Heart left ventricle (tissue), 16 donors: ENCODE results near the gene PDGFRA. TPM values are rescaled to one million over a fixed set of nuclear protein-coding genes. Genes with fewer than 3 reads are reported as not detected.

Experiments
- ATAC-seq, 4 donors: fragments of 200-7000 bp; cut with Tn5 transposase; one replicate each; pipeline ENCODE4 v1.9.1; 2020 to 2022; ENCODE audit warnings: moderate library complexity in 4 of 4, mild to moderate bottlenecking in 3 of 4, moderate number of reproducible peaks in 1 of 4
- DNase-seq, 5 donors: peaks; one replicate each; pipeline ENCODE4 v3.0.0-alpha.2; 2020
- H3K27ac ChIP-seq, 12 donors: fragments of 200-600 bp; sonication (generic) in 4 of 12; one replicate each; pipeline versions ENCODE4 v1.5.0 to v1.8.0; 2016 to 2022; ENCODE audit warnings: mild to moderate bottlenecking in 2 of 12
- H3K27me3 ChIP-seq, 9 donors: fragments of 200-600 bp; sonication (generic) in 2 of 9; one replicate each; pipeline versions ENCODE4 v1.5.1 to v1.8.0; 2016 to 2022; ENCODE audit warnings: mild to moderate bottlenecking in 3 of 9
- H3K36me3 ChIP-seq, 9 donors: fragments of 200-600 bp; sonication (generic) in 2 of 9; one replicate each; pipeline versions ENCODE4 v1.5.0 to v1.8.0; 2018 to 2022; ENCODE audit warnings: mild to moderate bottlenecking in 2 of 9
- H3K4me1 ChIP-seq, 12 donors: fragments of 200-600 bp; sonication (generic) in 4 of 12; one replicate each; pipeline versions ENCODE4 v1.5.0 to v1.8.0; 2016 to 2022; ENCODE audit warnings: mild to moderate bottlenecking in 3 of 12
- H3K4me3 ChIP-seq, 12 donors: fragments of 200-600 bp; sonication (generic) in 4 of 12; one replicate each; pipeline versions ENCODE4 v1.5.0 to v1.8.0; 2017 to 2022; ENCODE audit warnings: mild to moderate bottlenecking in 9 of 12, moderate library complexity in 4 of 12
- H3K9me3 ChIP-seq, 12 donors: fragments of 200-600 bp; sonication (generic) in 4 of 12; one replicate each; pipeline versions ENCODE4 v1.5.0 to v1.8.0; 2016 to 2022; ENCODE audit warnings: mild to moderate bottlenecking in 1 of 12
- CTCF ChIP-seq, 12 donors: fragments of 200-600 bp; sonication (generic) in 4 of 12; IDR thresholded peaks; one replicate each; pipeline versions ENCODE4 v1.5.0 to v1.8.0; 2018 to 2022; ENCODE audit warnings: antibody characterized with exemption in 12 of 12, mild to moderate bottlenecking in 5 of 12
- POLR2A ChIP-seq, 2 donors: fragments of 450-650 bp; IDR thresholded peaks; one replicate each; pipeline ENCODE4 v1.6.1; 2017; ENCODE audit warnings: antibody characterized with exemption in 2 of 2, mild to moderate bottlenecking in 2 of 2, moderate library complexity in 2 of 2
- WGBS, 4 donors: extraction: QIAGEN DNeasy Blood & Tissue Kit in 2 of 4; methylation state at CpG; one replicate each; pipeline versions ENCODE4 v1.1.5 to v1.1.7; 2013 to 2018; 5-methylcytosine and 5-hydroxymethylcytosine counted together
- intact Hi-C, 10 donors: fragments of 100-400 bp; cut with DNase I; formaldehyde crosslinking; loops; one replicate each; pipeline versions ENCODE4 v1.11.1 to v1.14.2; 2022
- polyA plus RNA-seq, 2 donors: library from polyadenylated mRNA; stranded (reverse); fragments of 200-250 nt; gene quantifications; one replicate each; pipeline ENCODE4 v1.2.3, GENCODE V29; 2013
- total RNA-seq, 9 donors: library from RNA; depleted of rRNA in 2 of 9; stranded (reverse); fragments of >200 nt in 2 of 9; fragmentation: NEBNext Ultra II Directional in 3 of 9; extraction: Animal tissue kit (Norgen Biotek cat#: 25700) in 3 of 9; gene quantifications; one replicate each; pipeline versions ENCODE4 v1.1.0 to v1.2.4, GENCODE V29; 2016 to 2023
- donor health status: ischemic (EF 13 %, LVEDD 7.1; RV severe dilation, severe dysfunction).
- donor health status: healthy with polysubstance abuse.
- donor health status: DM: no; HTN: yes; CAD: no.
- donor health status: DM: no; HTN: no; CAD: no.
- donor health status: ischemic (EF 25% LVEDD 6.9; RV normal size, moderate dysfunction).
- donor health status: ischemic (EF 25% LVEDD 5.7; RV mildly dilated, moderate dysfunction).
- donor health status: healthy.
- donor health status: DM: yes; HTN: yes; CAD: no.
- donor health status: ischemic (EF 35%, LVEDD 5.7; RV mildly dilated, moderate dysfunction).
- donor health status: nonischemic (EF 11% LVEDD 7.7; RV severe dilation, severe dysfunction).
- donor health status: DM: yes; HTN: yes; CAD: no.
- donor health status: PGD.
- donor health status: ischemic (EF 29% LVEDD 5.4; RV normal size, mild dysfunction).
- donor health status: nonischemic (EF 23%, LVEDD 6.1; RV moderate dilation, normal function).

The PDGFRA gene
- total and polyA plus RNA-seq, 11 donors: 4.3 to 58.1 (median 18.9) TPM

GRCh38 chr4:54276641-54277430, 47.7 kb downstream of the PDGFRA start:
- TF ChIP-seq CTCF (IDR thresholded peaks at IDR 0.05) (no peak), POLR2A (IDR thresholded peaks at IDR 0.05) (no peak)
- Histone ChIP-seq H3K9me3 (no peaks in the 10 kb centered on the region), H3K27me3 (peaks cover 0 to 5% (median 0%) of the 10 kb centered on the region in 9 donors), H3K4me1 (peaks cover 1 to 50% (median 33%) of the 10 kb centered on the region in 12 donors), H3K27ac (peak overlapping the region in 5 of 12 donors; percentile 2 to 57 (median 14)), H3K4me3 (peak overlapping the region in 3 of 12 donors; percentile 2 to 31 (median 4)), H3K36me3 (peaks cover 0 to 44% (median 0%) of the 10 kb centered on the region in 9 donors)
- DNase-seq (peak in 1 of 5 donors; percentile 28), ATAC-seq (peak in 1 of 4 donors; percentile 18)
- intact Hi-C loops: no loop called here
- WGBS, 4 donors: 27 to 43% (median 31%) methylated on average over 20 of the region's 20 CpGs

GRCh38 chr4:54277691-54278090, 48.6 kb downstream of the PDGFRA start:
- no peak for ATAC-seq
- H3K4me3 ChIP-seq: peak overlapping the region in 1 of 12 donors; percentile 31
- no peaks in the 10 kb centered on the region for H3K9me3 ChIP-seq
- 36 to 47% (median 40%) methylated on average over 1 of the region's 1 CpG for WGBS, 4 donors
- peaks cover 0 to 5% (median 0%) of the 10 kb centered on the region in 9 donors for H3K27me3 ChIP-seq
- TF ChIP-seq CTCF (IDR thresholded peaks at IDR 0.05) (no peak), POLR2A (IDR thresholded peaks at IDR 0.05) (no peak)
- H3K27ac ChIP-seq: peak overlapping the region in 3 of 12 donors; percentile 21 to 57 (median 31)
- intact Hi-C loops: no loop called here
- peaks cover 5 to 56% (median 39%) of the 10 kb centered on the region in 12 donors for H3K4me1 ChIP-seq
- DNase-seq: no peak
- peaks cover 0 to 36% (median 0%) of the 10 kb centered on the region in 9 donors for H3K36me3 ChIP-seq

- intact Hi-C loops: no loop called here
- ATAC-seq: no peak
- peak overlapping the region in 1 of 12 donors; percentile 57 for H3K27ac ChIP-seq
Measured at GRCh38 chr4:54278216-54278615, 49.1 kb downstream of the PDGFRA start.

More at GRCh38 chr4:54278216-54278615, 49.1 kb downstream of the PDGFRA start:
- Histone ChIP-seq H3K4me3 (no peak overlapping the region), H3K4me1 (peaks cover 5 to 59% (median 39%) of the 10 kb centered on the region in 12 donors), H3K9me3 (peaks cover 0 to 5% (median 2%) of the 10 kb centered on the region in 12 donors), H3K27me3 (peaks cover 0 to 5% (median 0%) of the 10 kb centered on the region in 9 donors), H3K36me3 (peaks cover 0 to 31% (median 0%) of the 10 kb centered on the region in 9 donors)
- 92 to 94% (median 93%) methylated on average over 2 of the region's 2 CpGs for WGBS, 4 donors
- no peak for DNase-seq
- TF ChIP-seq CTCF (IDR thresholded peaks at IDR 0.05): no peak
- TF ChIP-seq POLR2A (IDR thresholded peaks at IDR 0.05): no peak
